GM21526 (cell line): ENCODE results near the gene NME5.
"Not testable (repeated sequence)": the region's sequence is repeated elsewhere in the genome, so short reads cannot be mapped to it uniquely, and the experiment has no call there.

Experiments
- ATAC-seq: cut with Tn5 transposase; IDR thresholded peaks from one replicate; pipeline ENCODE4 v1.9.1; 2021; ENCODE audit warnings: moderate library complexity; ENCODE audit not compliant: unreplicated experiment, low FRiP score

Gene NME5

GRCh38 chr5:138083702-138084101 is 55.5 kb downstream of the NME5 start, which contains the start of gene WNT8A:
TSS of gene WNT8A (plus strand) at chr5:138084033. CDS start at chr5:138084128, 95 bp downstream.
- ATAC-seq, result no peak

- ATAC-seq, result no peak
Observed at GRCh38 chr5:138082033-138082432, 57.2 kb downstream of the NME5 start.

- no peak for ATAC-seq
Observed at GRCh38 chr5:138078006-138078643, 61.1 kb downstream of the NME5 start.

- no peak for ATAC-seq
Observed at GRCh38 chr5:138077064-138077696, 62.0 kb downstream of the NME5 start.

GRCh38 chr5:138070026-138070425 is 69.2 kb downstream of the NME5 start:
- not testable (repeated sequence) for ATAC-seq

GRCh38 chr5:138068742-138069600 is 70.3 kb downstream of the NME5 start:
- ATAC-seq, result no peak

GRCh38 chr5:138067945-138068344 is 71.3 kb downstream of the NME5 start:
- ATAC-seq, result no peak
